ENCODE measurements around the gene DPEP1. TPM values are rescaled to one million over a fixed set of nuclear protein-coding genes. Genes with fewer than 3 reads are reported as not detected.

The DPEP1 gene
- polyA plus RNA-seq, 1 donor (not counting 4 experiments of a cell fraction or from before 2014, with no cell fraction given) = 0.13 TPM

DNA sequence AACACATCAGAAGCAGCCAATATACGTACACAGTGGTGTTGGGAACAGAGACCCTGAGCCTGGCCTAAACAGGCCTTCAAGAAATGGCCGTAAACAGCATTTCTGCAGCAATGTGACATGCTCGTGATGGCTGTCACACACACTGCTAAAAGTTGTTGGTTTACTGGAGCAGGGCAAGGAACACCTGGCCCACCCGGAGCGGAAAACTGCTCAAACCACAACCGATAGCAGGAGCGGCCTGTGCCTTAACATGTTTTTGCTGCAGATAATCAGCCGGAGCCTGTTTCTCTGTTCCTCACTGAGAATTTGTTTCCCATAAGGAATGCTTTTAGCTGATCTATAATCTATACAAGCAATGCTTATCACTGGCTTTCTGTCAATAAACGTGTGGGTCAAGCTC is 6.0 kb upstream of the DPEP1 start:
- TF ChIP-seq EZH2 (IDR thresholded peaks at IDR 0.05; ENCODE audit: low read length) = no peak
- TF ChIP-seq, protein P1, sequence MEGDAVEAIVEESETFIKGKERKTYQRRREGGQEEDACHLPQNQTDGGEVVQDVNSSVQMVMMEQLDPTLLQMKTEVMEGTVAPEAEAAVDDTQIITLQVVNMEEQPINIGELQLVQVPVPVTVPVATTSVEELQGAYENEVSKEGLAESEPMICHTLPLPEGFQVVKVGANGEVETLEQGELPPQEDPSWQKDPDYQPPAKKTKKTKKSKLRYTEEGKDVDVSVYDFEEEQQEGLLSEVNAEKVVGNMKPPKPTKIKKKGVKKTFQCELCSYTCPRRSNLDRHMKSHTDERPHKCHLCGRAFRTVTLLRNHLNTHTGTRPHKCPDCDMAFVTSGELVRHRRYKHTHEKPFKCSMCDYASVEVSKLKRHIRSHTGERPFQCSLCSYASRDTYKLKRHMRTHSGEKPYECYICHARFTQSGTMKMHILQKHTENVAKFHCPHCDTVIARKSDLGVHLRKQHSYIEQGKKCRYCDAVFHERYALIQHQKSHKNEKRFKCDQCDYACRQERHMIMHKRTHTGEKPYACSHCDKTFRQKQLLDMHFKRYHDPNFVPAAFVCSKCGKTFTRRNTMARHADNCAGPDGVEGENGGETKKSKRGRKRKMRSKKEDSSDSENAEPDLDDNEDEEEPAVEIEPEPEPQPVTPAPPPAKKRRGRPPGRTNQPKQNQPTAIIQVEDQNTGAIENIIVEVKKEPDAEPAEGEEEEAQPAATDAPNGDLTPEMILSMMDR (optimal IDR thresholded peaks at IDR 0.05 in 1 of 3, IDR thresholded peaks at IDR 0.05 in 1 of 3, conservative IDR thresholded peaks at IDR 0.05 in 1 of 3; ENCODE audit: extremely low read depth in 1 of 3, insufficient read depth in 2 of 3, low read length in 3 of 3) = no peak
- peak; percentile 44 for FAIRE-seq
- dilution Hi-C loops (cut with MboI; ENCODE audit: extremely low pct_ligation_motif_present, low sequenced_read_pairs) = no loop called here

DNA sequence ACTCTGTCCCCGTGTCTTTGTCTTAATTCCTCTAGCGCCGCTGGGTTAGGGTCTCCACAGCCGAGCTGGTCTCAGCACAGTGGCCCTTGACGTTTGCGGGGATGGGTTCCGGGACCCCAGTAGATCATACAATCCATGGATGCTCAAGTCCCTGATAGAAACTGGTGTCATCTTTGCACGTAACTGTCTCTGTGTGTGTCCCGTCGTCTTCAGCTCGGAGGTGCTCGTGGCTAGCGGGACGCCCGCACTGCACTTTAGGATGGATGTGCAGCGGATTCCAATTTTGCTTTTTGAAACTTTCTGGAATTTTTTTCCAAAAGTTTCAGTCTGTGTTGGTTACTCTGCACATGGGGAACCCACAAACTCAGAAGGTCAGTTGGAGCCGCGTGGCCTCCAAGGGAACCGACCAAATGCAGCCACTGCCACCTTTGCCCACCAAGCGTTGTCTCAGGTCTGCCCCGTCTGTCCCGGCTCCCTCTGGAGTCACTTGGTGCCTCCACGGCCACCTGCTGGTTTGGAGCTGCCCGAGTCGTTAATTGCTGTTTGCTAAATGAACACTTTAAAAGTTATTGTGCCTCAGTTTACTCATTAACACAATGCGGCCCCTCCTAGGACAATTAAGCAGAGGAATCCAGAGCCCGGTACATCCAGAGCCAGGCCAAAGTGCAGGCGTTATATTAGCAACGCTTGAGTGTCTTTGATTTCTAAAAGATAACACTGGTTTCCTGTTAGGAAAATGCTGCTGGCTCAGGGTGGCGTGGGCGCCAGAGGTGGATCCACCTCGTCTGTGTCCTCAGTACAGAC is 5.3 kb upstream of the DPEP1 start:
- DNase-seq (ENCODE audit: low read depth, low spot score) (no peak), FAIRE-seq (no peak)
- dilution Hi-C loops (cut with MboI; ENCODE audit: extremely low pct_ligation_motif_present, low sequenced_read_pairs) = no loop called here
- Histone ChIP-seq H3K79me2 (ENCODE audit: control insufficient read depth, insufficient read depth, low read length) (no peaks in the 10 kb centered on the region), H3K27ac (ENCODE audit: control insufficient read depth, insufficient read depth, low read length) (no peak overlapping the region), H3K4me2 (ENCODE audit: control insufficient read depth, extremely low read depth, insufficient read depth, low read depth, low read length) (peak overlapping the region; percentile 37), H3K9me1 (ENCODE audit: control insufficient read depth, extremely low read depth, insufficient read depth, low read length) (no peaks in the 10 kb centered on the region), H3K9me3 (ENCODE audit: control insufficient read depth, low read depth, low read length) (no peaks in the 10 kb centered on the region), H2AFZ (ENCODE audit: control insufficient read depth, low read length) (no peak overlapping the region), H3K36me3 (ENCODE audit: control insufficient read depth in 2 of 2, extremely low read depth in 1 of 2, insufficient read depth in 2 of 2, low read length in 2 of 2) (no peaks in the 10 kb centered on the region), H3K27me3 (ENCODE audit: control insufficient read depth, extremely low read depth, insufficient read depth, low read length) (peaks cover 9% of the 10 kb centered on the region), H3K4me1 (ENCODE audit: control insufficient read depth, extremely low read depth, insufficient read depth, low read length) (peaks cover 16% of the 10 kb centered on the region), H3K9ac (ENCODE audit: control insufficient read depth, extremely low read depth, insufficient read depth, low read length) (no peak overlapping the region), H3K4me3 (ENCODE audit: control insufficient read depth in 2 of 3, extremely low read depth in 1 of 3, insufficient read depth in 2 of 3, low read depth in 1 of 3, low read length in 3 of 3) (no peak overlapping the region), H4K20me1 (ENCODE audit: control insufficient read depth, extremely low read depth, insufficient read depth, low read length) (no peaks in the 10 kb centered on the region)
- no peak for TF ChIP-seq EZH2 (IDR thresholded peaks at IDR 0.05; ENCODE audit: low read length)
- TF ChIP-seq, protein P1 (optimal IDR thresholded peaks at IDR 0.05 in 1 of 3, IDR thresholded peaks at IDR 0.05 in 1 of 3, conservative IDR thresholded peaks at IDR 0.05 in 1 of 3; ENCODE audit: extremely low read depth in 1 of 3, insufficient read depth in 2 of 3, low read length in 3 of 3) = no peak

More for the DNA sequence above, 6.0 kb upstream of the DPEP1 start:
- Histone ChIP-seq H3K27ac (ENCODE audit: control insufficient read depth, insufficient read depth, low read length) (no peak overlapping the region), H2AFZ (ENCODE audit: control insufficient read depth, low read length) (peak overlapping the region; percentile 33), H3K9me1 (ENCODE audit: control insufficient read depth, extremely low read depth, insufficient read depth, low read length) (no peaks in the 10 kb centered on the region), H3K79me2 (ENCODE audit: control insufficient read depth, insufficient read depth, low read length) (no peaks in the 10 kb centered on the region), H3K9ac (ENCODE audit: control insufficient read depth, extremely low read depth, insufficient read depth, low read length) (no peak overlapping the region), H4K20me1 (ENCODE audit: control insufficient read depth, extremely low read depth, insufficient read depth, low read length) (no peaks in the 10 kb centered on the region), H3K4me1 (ENCODE audit: control insufficient read depth, extremely low read depth, insufficient read depth, low read length) (peaks cover 22% of the 10 kb centered on the region), H3K4me3 (ENCODE audit: control insufficient read depth in 2 of 3, extremely low read depth in 1 of 3, insufficient read depth in 2 of 3, low read depth in 1 of 3, low read length in 3 of 3) (no peak overlapping the region), H3K4me2 (ENCODE audit: control insufficient read depth, extremely low read depth, insufficient read depth, low read depth, low read length) (peak overlapping the region; percentile 37), H3K36me3 (ENCODE audit: control insufficient read depth in 2 of 2, extremely low read depth in 1 of 2, insufficient read depth in 2 of 2, low read length in 2 of 2) (no peaks in the 10 kb centered on the region), H3K9me3 (ENCODE audit: control insufficient read depth, low read depth, low read length) (no peaks in the 10 kb centered on the region), H3K27me3 (ENCODE audit: control insufficient read depth, extremely low read depth, insufficient read depth, low read length) (peaks cover 9% of the 10 kb centered on the region)
- DNase-seq (ENCODE audit: low read depth, low spot score) = no peak

Data from keratinocyte (primary cell).